Right atrium auricular region (tissue), 2 donors: ENCODE data around the gene SLC35G3. TPM values are rescaled to one million over a fixed set of nuclear protein-coding genes. Genes with fewer than 3 reads are reported as not detected.
"Not testable (repeated sequence)": the region's sequence is repeated elsewhere in the genome, so short reads cannot be mapped to it uniquely, and the experiment has no call there.

Experiments
- DNase-seq: peaks from one replicate; pipeline ENCODE4 v3.0.0-alpha.2; 2019; ENCODE audit warnings: low spot score
- H3K27ac ChIP-seq, 2 donors: fragments of 200-600 bp; sonication (generic); 1 replicate in 1 of 2; 2 replicates in 1 of 2; pipeline ENCODE4 v1.5.1; 2016 to 2019
- H3K27me3 ChIP-seq, 2 donors: fragments of 200-600 bp; sonication (generic); one replicate each; pipeline versions ENCODE4 v1.5.1 to v1.6.0; 2017 to 2019
- H3K36me3 ChIP-seq: fragments of 200-600 bp; sonication (generic); one replicate; pipeline ENCODE4 v1.5.1; 2016
- H3K4me1 ChIP-seq, 2 donors: fragments of 200-600 bp; sonication (generic); one replicate each; pipeline versions ENCODE4 v1.5.1 to v1.6.0; 2017 to 2019
- H3K4me3 ChIP-seq, 2 donors: fragments of 200-600 bp; sonication (generic); 1 replicate in 1 of 2; 2 replicates in 1 of 2; pipeline ENCODE4 v1.5.1; 2017 to 2019; ENCODE audit warnings: mild to moderate bottlenecking in 1 of 2, moderate library complexity in 1 of 2
- H3K9me3 ChIP-seq, 2 donors: fragments of 200-600 bp; sonication (generic); one replicate each; pipeline ENCODE4 v1.5.1; 2019
- CTCF ChIP-seq, 2 donors: fragments of 200-600 bp; sonication (generic); IDR thresholded peaks; one replicate each; pipeline ENCODE4 v1.5.1; 2019; ENCODE audit warnings: antibody characterized with exemption in 2 of 2
- total RNA-seq, 2 donors: library from RNA; depleted of rRNA; stranded (reverse); fragments of >200 nt; gene quantifications; one replicate each; pipeline ENCODE4 v1.1.0, GENCODE V29; 2016

SLC35G3 gene
- total RNA-seq, 2 donors from 2014 or later = not detected

- Histone ChIP-seq H3K27me3 (no peaks in the 10 kb centered on the region), H3K9me3 (no peaks in the 10 kb centered on the region), H3K36me3 (peaks cover 47% of the 10 kb centered on the region), H3K4me1 (no peaks in the 10 kb centered on the region), H3K4me3 (no peak overlapping the region), H3K27ac (no peak overlapping the region)
- DNase-seq = no peak
- no peak for TF ChIP-seq CTCF (IDR thresholded peaks at IDR 0.05)
Measured at GRCh38 chr17:35184274-35184673, 9.9 kb downstream of the SLC35G3 start.

GRCh38 chr17:35183332-35183731 is 10.9 kb downstream of the SLC35G3 start:
- no peak overlapping the region for H3K4me3 ChIP-seq
- no peaks in the 10 kb centered on the region for H3K4me1 ChIP-seq
- DNase-seq = no peak
- H3K9me3 ChIP-seq = no peaks in the 10 kb centered on the region
- TF ChIP-seq CTCF (IDR thresholded peaks at IDR 0.05) = no peak
- H3K36me3 ChIP-seq = peaks cover 48% of the 10 kb centered on the region
- no peak overlapping the region for H3K27ac ChIP-seq
- H3K27me3 ChIP-seq = no peaks in the 10 kb centered on the region

GRCh38 chr17:35179379-35179778 is 14.8 kb downstream of the SLC35G3 start:
- not testable (repeated sequence) for H3K4me3 ChIP-seq, DNase-seq, H3K27ac ChIP-seq, H3K9me3 ChIP-seq, H3K27me3 ChIP-seq, H3K4me1 ChIP-seq
- H3K36me3 ChIP-seq = peaks cover 55% of the 10 kb centered on the region

GRCh38 chr17:35176897-35177296 is 17.3 kb downstream of the SLC35G3 start:
- H3K4me1 ChIP-seq = no peaks in the 10 kb centered on the region
- no peaks in the 10 kb centered on the region for H3K27me3 ChIP-seq
- no peak overlapping the region for H3K4me3 ChIP-seq
- no peaks in the 10 kb centered on the region for H3K9me3 ChIP-seq
- no peak overlapping the region for H3K27ac ChIP-seq
- H3K36me3 ChIP-seq = peaks cover 46% of the 10 kb centered on the region
- no peak for TF ChIP-seq CTCF (IDR thresholded peaks at IDR 0.05)
- no peak for DNase-seq

- H3K9me3 ChIP-seq = no peaks in the 10 kb centered on the region
- H3K4me3 ChIP-seq = no peak overlapping the region
- H3K4me1 ChIP-seq = no peaks in the 10 kb centered on the region
- H3K36me3 ChIP-seq = peaks cover 52% of the 10 kb centered on the region
- no peaks in the 10 kb centered on the region for H3K27me3 ChIP-seq
- H3K27ac ChIP-seq = no peak overlapping the region
- TF ChIP-seq CTCF (IDR thresholded peaks at IDR 0.05) = no peak
- no peak for DNase-seq
Measured at GRCh38 chr17:35175638-35176415, 18.4 kb downstream of the SLC35G3 start.

GRCh38 chr17:35174835-35175334 is 19.3 kb downstream of the SLC35G3 start:
- no peak overlapping the region for H3K27ac ChIP-seq
- no peak overlapping the region for H3K4me3 ChIP-seq
- DNase-seq = no peak
- no peak for TF ChIP-seq CTCF (IDR thresholded peaks at IDR 0.05)
- no peaks in the 10 kb centered on the region for H3K9me3 ChIP-seq
- no peaks in the 10 kb centered on the region for H3K4me1 ChIP-seq
- H3K27me3 ChIP-seq = no peaks in the 10 kb centered on the region
- peaks cover 47% of the 10 kb centered on the region for H3K36me3 ChIP-seq

- not testable (repeated sequence) for DNase-seq, H3K4me1 ChIP-seq, H3K9me3 ChIP-seq, H3K4me3 ChIP-seq, H3K27me3 ChIP-seq, H3K27ac ChIP-seq
- H3K36me3 ChIP-seq = peaks cover 38% of the 10 kb centered on the region
Measured at GRCh38 chr17:35172321-35172720, 21.9 kb downstream of the SLC35G3 start.
